ENCODE data around the gene MYO16.

DNA sequence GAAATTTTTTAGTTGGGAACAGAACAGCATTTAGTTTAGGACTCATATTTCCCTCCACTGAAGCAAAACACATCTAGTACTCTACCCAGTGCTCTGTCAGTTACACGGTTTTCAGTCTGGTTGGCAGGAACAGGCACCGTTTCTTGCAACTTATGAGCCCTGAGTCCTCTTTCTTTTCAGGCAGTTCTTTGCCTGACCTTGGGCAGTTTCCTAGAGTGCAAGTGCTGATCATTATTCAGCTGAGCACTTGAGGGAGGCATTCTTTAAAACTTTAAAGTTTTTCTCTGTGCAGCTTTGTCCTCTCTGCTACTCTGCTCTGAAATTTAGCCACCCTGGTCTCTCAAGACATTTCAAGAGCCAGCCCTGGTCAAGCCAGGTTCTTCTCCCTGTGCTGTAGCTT, 96.1 kb downstream of the MYO16 start:
- TF ChIP-seq, protein P1, sequence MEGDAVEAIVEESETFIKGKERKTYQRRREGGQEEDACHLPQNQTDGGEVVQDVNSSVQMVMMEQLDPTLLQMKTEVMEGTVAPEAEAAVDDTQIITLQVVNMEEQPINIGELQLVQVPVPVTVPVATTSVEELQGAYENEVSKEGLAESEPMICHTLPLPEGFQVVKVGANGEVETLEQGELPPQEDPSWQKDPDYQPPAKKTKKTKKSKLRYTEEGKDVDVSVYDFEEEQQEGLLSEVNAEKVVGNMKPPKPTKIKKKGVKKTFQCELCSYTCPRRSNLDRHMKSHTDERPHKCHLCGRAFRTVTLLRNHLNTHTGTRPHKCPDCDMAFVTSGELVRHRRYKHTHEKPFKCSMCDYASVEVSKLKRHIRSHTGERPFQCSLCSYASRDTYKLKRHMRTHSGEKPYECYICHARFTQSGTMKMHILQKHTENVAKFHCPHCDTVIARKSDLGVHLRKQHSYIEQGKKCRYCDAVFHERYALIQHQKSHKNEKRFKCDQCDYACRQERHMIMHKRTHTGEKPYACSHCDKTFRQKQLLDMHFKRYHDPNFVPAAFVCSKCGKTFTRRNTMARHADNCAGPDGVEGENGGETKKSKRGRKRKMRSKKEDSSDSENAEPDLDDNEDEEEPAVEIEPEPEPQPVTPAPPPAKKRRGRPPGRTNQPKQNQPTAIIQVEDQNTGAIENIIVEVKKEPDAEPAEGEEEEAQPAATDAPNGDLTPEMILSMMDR (IDR thresholded peaks at IDR 0.05): no peak
- TF ChIP-seq ZFX (IDR thresholded peaks at IDR 0.05; ENCODE audit: borderline replicate concordance): no peak
